SK-N-SH treated with all-trans-retinoic acid at 6 μM for 48 hours (cell line): ENCODE data around the gene ACTN4.

ENCODE experiments used
- CREB5 ChIP-seq: fragments of 250-450 bp; sonication (Bioruptor Pico); IDR thresholded peaks from 2 replicates; pipeline ENCODE4 v1.5.1; 2020; ENCODE audit warnings: low read depth, mild to moderate bottlenecking, moderate library complexity
- ISL1 ChIP-seq: fragments of 250-450 bp; sonication (Bioruptor Pico); IDR thresholded peaks from 2 replicates; pipeline ENCODE4 v2.1.2; 2022; ENCODE audit warnings: mild to moderate bottlenecking, moderate library complexity
- PPARA ChIP-seq: fragments of 250-450 bp; sonication (Bioruptor Pico); IDR thresholded peaks from 2 replicates; pipeline ENCODE4 v1.5.0; 2020; ENCODE audit warnings: mild to moderate bottlenecking, borderline replicate concordance
- RARB ChIP-seq: fragments of 250-450 bp; sonication (Bioruptor Pico); IDR thresholded peaks from 2 replicates; pipeline ENCODE4 v1.8.0; 2021; ENCODE audit warnings: mild to moderate bottlenecking, moderate library complexity
- SNAI2 ChIP-seq: fragments of 250-450 bp; sonication (Bioruptor Pico); IDR thresholded peaks from 2 replicates; pipeline ENCODE4 v1.5.0; 2020; ENCODE audit warnings: mild to moderate bottlenecking, moderate library complexity
- TOX ChIP-seq: fragments of 250-450 bp; sonication (Bioruptor Pico); IDR thresholded peaks from 2 replicates; pipeline ENCODE4 v1.8.0; 2021; ENCODE audit warnings: mild to moderate bottlenecking, moderate library complexity, borderline replicate concordance
- ZC3H10 ChIP-seq: fragments of 250-450 bp; sonication (Bioruptor Pico); IDR thresholded peaks from 2 replicates; pipeline ENCODE4 v1.5.1; 2021; ENCODE audit warnings: mild to moderate bottlenecking, moderate library complexity
- ZFP3 ChIP-seq: fragments of 250-450 bp; sonication (Bioruptor Pico); IDR thresholded peaks from 2 replicates; pipeline ENCODE4 v1.5.0; 2020; ENCODE audit warnings: mild to moderate bottlenecking, moderate library complexity
- ZFP30 ChIP-seq: fragments of 450-650 bp; formaldehyde crosslinking; IDR thresholded peaks from 2 replicates; pipeline ENCODE4 v1.5.0; 2022; ENCODE audit warnings: mild to moderate bottlenecking, moderate library complexity
- TF ChIP-seq, protein P1 (sequence below): fragments of 250-450 bp; sonication (Bioruptor Pico); IDR thresholded peaks from 2 replicates; pipeline ENCODE4 v1.8.0; 2020; ENCODE audit warnings: mild to moderate bottlenecking, moderate library complexity, borderline replicate concordance

GRCh38 chr19:38744874-38745273 lies 97.4 kb downstream of the ACTN4 start:
- TF ChIP-seq, protein P1, sequence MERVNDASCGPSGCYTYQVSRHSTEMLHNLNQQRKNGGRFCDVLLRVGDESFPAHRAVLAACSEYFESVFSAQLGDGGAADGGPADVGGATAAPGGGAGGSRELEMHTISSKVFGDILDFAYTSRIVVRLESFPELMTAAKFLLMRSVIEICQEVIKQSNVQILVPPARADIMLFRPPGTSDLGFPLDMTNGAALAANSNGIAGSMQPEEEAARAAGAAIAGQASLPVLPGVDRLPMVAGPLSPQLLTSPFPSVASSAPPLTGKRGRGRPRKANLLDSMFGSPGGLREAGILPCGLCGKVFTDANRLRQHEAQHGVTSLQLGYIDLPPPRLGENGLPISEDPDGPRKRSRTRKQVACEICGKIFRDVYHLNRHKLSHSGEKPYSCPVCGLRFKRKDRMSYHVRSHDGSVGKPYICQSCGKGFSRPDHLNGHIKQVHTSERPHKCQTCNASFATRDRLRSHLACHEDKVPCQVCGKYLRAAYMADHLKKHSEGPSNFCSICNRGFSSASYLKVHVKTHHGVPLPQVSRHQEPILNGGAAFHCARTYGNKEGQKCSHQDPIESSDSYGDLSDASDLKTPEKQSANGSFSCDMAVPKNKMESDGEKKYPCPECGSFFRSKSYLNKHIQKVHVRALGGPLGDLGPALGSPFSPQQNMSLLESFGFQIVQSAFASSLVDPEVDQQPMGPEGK (CRISPR knock-in tag): no peak
- no peak for TF ChIP-seq PPARA
- TF ChIP-seq ZFP3 (CRISPR knock-in tag): no peak
- no peak for TF ChIP-seq ZC3H10 (CRISPR knock-in tag)
- TF ChIP-seq ZFP30 (CRISPR knock-in tag): no peak
- no peak for TF ChIP-seq ISL1 (CRISPR knock-in tag)
- no peak for TF ChIP-seq RARB
- no peak for TF ChIP-seq TOX (CRISPR knock-in tag)
- no peak for TF ChIP-seq SNAI2 (CRISPR knock-in tag)
- no peak for TF ChIP-seq CREB5 (CRISPR knock-in tag)
